Right lobe of liver (tissue), 6 donors: Measurements from ENCODE around the gene TMED7. TPM values are rescaled to one million over a fixed set of nuclear protein-coding genes. Genes with fewer than 3 reads are reported as not detected.
A peak's percentile ranks its signal among the peaks of the same experiment; 100 is the strongest.

Source experiments
- ATAC-seq, 4 donors: fragments of 200-7000 bp; cut with Tn5 transposase; one replicate each; pipeline ENCODE4 v1.9.1; 2020; ENCODE audit warnings: mild to moderate bottlenecking in 4 of 4, moderate library complexity in 4 of 4
- DNase-seq, 3 donors: peaks; one replicate each; pipeline ENCODE4 v3.0.0-alpha.2; 2020
- H3K27ac ChIP-seq, 3 donors: fragments of 200-600 bp; one replicate each; pipeline ENCODE4 v1.8.0; 2022
- H3K27me3 ChIP-seq, 2 donors: fragments of 200-600 bp; one replicate each; pipeline ENCODE4 v1.8.0; 2022
- H3K36me3 ChIP-seq, 4 donors: fragments of 200-600 bp; sonication (generic) in 1 of 4; one replicate each; pipeline versions ENCODE4 v1.5.1 to v1.8.0; 2017 to 2022; ENCODE audit warnings: control low read depth in 1 of 4
- H3K4me1 ChIP-seq, 4 donors: fragments of 200-600 bp; sonication (generic) in 1 of 4; one replicate each; pipeline versions ENCODE4 v1.5.1 to v1.8.0; 2017 to 2022; ENCODE audit warnings: control low read depth in 1 of 4
- H3K4me3 ChIP-seq, 3 donors: fragments of 200-600 bp; one replicate each; pipeline ENCODE4 v1.8.0; 2022
- H3K9me3 ChIP-seq, 4 donors: fragments of 200-600 bp; sonication (generic) in 1 of 4; one replicate each; pipeline versions ENCODE4 v1.5.1 to v1.8.0; 2017 to 2022; ENCODE audit warnings: control low read depth in 1 of 4
- CTCF ChIP-seq, 4 donors: fragments of 200-600 bp in 3 of 4; fragments of 450-650 bp in 1 of 4; IDR thresholded peaks; one replicate each; pipeline versions ENCODE4 v1.5.1 to v1.8.0; 2016 to 2022; ENCODE audit warnings: antibody characterized with exemption in 4 of 4, mild to moderate bottlenecking in 2 of 4
- POLR2A ChIP-seq: fragments of 450-650 bp; IDR thresholded peaks from one replicate; pipeline ENCODE4 v1.6.1; 2017; ENCODE audit warnings: antibody characterized with exemption, mild to moderate bottlenecking
- WGBS: methylation state at CpG from one replicate; pipeline ENCODE4 v1.1.6; 2018; ENCODE audit warnings: low coverage, low lambda C conversion rate; ENCODE audit not compliant: insufficient coverage; ENCODE audit errors: missing lambda C conversion rate; 5-methylcytosine and 5-hydroxymethylcytosine counted together
- intact Hi-C, 2 donors: fragments of 100-400 bp; cut with DNase I; formaldehyde crosslinking; loops; one replicate each; pipeline versions ENCODE4 v1.11.2 to v1.14.1; 2022
- total RNA-seq, 6 experiments: library from RNA; depleted of rRNA in 2 of 6; stranded (reverse); fragments of >200 nt in 2 of 6; fragmentation: NEBNext Ultra II Directional in 3 of 6; extraction: Animal tissue kit (Norgen Biotek cat#: 25700) in 3 of 6; gene quantifications; one replicate each; pipeline versions ENCODE4 v1.1.0 to v1.2.4, GENCODE V29; 2016 to 2023
- donor health status: DM: no; HTN: yes; CAD: no.
- donor health status: DM: no; HTN: no; CAD: no.
- donor health status: DM: no; HTN: no; CAD: no.
- donor health status: DM: no; HTN: yes; CAD: no.
- donor health status: DM: no; HTN: yes; CAD: no.

TMED7 gene
- total RNA-seq, 6 experiments from 2014 or later, result 69.8 to 103 (median 91.7) TPM

GRCh38 chr5:115594128-115595047 is 31.4 kb downstream of the TMED7 start:
- WGBS, result 73% methylated on average over 1 of the region's 2 CpGs
- intact Hi-C loops, result no loop called here
- TF ChIP-seq POLR2A (no peak), CTCF (IDR thresholded peaks at IDR 0.05) (no peak)
- Histone ChIP-seq H3K27ac (no peak overlapping the region), H3K4me3 (no peak overlapping the region), H3K36me3 (no peaks in the 10 kb centered on the region), H3K9me3 (no peaks in the 10 kb centered on the region), H3K4me1 (no peaks in the 10 kb centered on the region), H3K27me3 (no peaks in the 10 kb centered on the region)
- DNase-seq (no peak), ATAC-seq (no peak)

GRCh38 chr5:115589043-115589442 is 36.8 kb downstream of the TMED7 start:
- Histone ChIP-seq H3K27me3 (no peaks in the 10 kb centered on the region), H3K9me3 (no peaks in the 10 kb centered on the region), H3K4me1 (no peaks in the 10 kb centered on the region), H3K36me3 (no peaks in the 10 kb centered on the region), H3K27ac (no peak overlapping the region), H3K4me3 (no peak overlapping the region)
- no peak for ATAC-seq
- WGBS, result 77% methylated on average over 3 of the region's 3 CpGs
- no peak for DNase-seq
- intact Hi-C loops, result no loop called here
- TF ChIP-seq CTCF (IDR thresholded peaks at IDR 0.05), result no peak
- TF ChIP-seq POLR2A, result no peak

- intact Hi-C loops, result no loop called here
- H3K36me3 ChIP-seq, result no peaks in the 10 kb centered on the region
- ATAC-seq (no peak), DNase-seq (no peak)
- H3K4me1 ChIP-seq, result no peaks in the 10 kb centered on the region
- no peaks in the 10 kb centered on the region for H3K9me3 ChIP-seq
- TF ChIP-seq POLR2A, result no peak
- TF ChIP-seq CTCF (IDR thresholded peaks at IDR 0.05), result no peak
- H3K4me3 ChIP-seq, result no peak overlapping the region
- 90% methylated on average over 4 of the region's 4 CpGs for WGBS
- no peaks in the 10 kb centered on the region for H3K27me3 ChIP-seq
- H3K27ac ChIP-seq, result no peak overlapping the region
Observed at GRCh38 chr5:115588640-115589039, 37.2 kb downstream of the TMED7 start.

- 39% methylated on average over 6 of the region's 6 CpGs for WGBS
- peak; percentile 47 to 58 (median 54) for ATAC-seq
Observed at GRCh38 chr5:115586525-115587146, 39.2 kb downstream of the TMED7 start.

More at GRCh38 chr5:115586525-115587146, 39.2 kb downstream of the TMED7 start:
- Histone ChIP-seq H3K36me3 (no peaks in the 10 kb centered on the region), H3K27ac (no peak overlapping the region), H3K4me1 (no peaks in the 10 kb centered on the region), H3K4me3 (no peak overlapping the region), H3K27me3 (no peaks in the 10 kb centered on the region), H3K9me3 (no peaks in the 10 kb centered on the region)
- DNase-seq, result no peak
- intact Hi-C loops, result no loop called here
- TF ChIP-seq POLR2A (no peak), CTCF (IDR thresholded peaks at IDR 0.05) (peak; percentile 54 to 69 (median 62))
